ENCODE measurements around the gene WAC.

DNA sequence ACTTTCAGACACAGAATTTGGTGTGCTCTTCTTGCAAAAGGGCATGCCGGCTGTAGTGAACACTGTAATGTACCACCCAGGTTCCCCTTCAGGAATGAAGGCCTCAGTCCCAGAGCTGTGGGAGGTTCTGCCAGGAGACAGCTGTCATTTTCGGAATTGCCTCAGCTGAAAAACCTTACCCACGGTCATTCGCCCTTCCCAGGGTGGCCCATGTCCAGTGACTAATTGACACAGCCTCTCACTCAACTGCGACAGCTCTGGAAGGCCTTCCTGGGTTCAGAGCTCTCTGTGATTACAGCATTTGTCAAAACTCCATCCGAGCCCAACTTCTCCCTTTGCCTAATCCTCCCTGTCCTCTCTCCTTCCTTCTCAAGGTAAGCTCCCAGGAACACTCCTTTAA lies 43.7 kb upstream of the WAC start:
- TF ChIP-seq, protein P1, sequence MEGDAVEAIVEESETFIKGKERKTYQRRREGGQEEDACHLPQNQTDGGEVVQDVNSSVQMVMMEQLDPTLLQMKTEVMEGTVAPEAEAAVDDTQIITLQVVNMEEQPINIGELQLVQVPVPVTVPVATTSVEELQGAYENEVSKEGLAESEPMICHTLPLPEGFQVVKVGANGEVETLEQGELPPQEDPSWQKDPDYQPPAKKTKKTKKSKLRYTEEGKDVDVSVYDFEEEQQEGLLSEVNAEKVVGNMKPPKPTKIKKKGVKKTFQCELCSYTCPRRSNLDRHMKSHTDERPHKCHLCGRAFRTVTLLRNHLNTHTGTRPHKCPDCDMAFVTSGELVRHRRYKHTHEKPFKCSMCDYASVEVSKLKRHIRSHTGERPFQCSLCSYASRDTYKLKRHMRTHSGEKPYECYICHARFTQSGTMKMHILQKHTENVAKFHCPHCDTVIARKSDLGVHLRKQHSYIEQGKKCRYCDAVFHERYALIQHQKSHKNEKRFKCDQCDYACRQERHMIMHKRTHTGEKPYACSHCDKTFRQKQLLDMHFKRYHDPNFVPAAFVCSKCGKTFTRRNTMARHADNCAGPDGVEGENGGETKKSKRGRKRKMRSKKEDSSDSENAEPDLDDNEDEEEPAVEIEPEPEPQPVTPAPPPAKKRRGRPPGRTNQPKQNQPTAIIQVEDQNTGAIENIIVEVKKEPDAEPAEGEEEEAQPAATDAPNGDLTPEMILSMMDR (IDR thresholded peaks at IDR 0.05), result no peak
- TF ChIP-seq POLR2A (IDR thresholded peaks at IDR 0.05) (no peak), EP300 (IDR thresholded peaks at IDR 0.05) (no peak)

Data from stomach (tissue), 4 donors.